Measurements from ENCODE around the gene JDP2.

DNA sequence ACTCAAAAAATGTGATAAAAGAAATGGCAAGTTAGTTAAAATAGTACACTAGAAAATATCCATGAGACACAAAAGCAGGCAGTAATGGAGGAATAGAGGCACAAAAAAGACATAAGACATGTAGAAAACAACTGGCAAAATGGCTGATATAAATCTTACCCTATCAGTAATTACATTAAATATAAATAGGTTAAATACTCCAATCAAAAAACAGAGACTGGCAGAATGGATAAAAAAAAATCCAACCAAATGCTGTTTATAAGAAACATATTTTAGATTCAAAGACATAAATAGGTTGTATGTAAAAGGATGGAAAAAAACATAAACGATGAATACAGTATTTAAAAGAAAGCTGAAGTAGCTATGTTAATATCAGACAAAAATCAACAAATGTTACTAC lies 79.1 kb downstream of the JDP2 start:
- no peak for TF ChIP-seq EZH2 (IDR thresholded peaks at IDR 0.05; ENCODE audit: borderline replicate concordance, insufficient read depth, low read depth, low read length, poor library complexity, severe bottlenecking)
- no peak for TF ChIP-seq CTCF (IDR thresholded peaks at IDR 0.05)

Measured in B cell (primary cell).